OCI-LY7 (cell line): ENCODE data around the gene LUM.

Experiments
- CTCF ChIP-seq: fragments of 200-600 bp; sonication (generic); conservative IDR thresholded peaks from 2 replicates; pipeline ENCODE4 v1.5.1; 2014; ENCODE audit warnings: mild to moderate bottlenecking, antibody characterized with exemption, low read length, moderate library complexity, mixed read lengths
- EZH2phosphoT487 ChIP-seq: fragments of 200-600 bp; sonication (generic); IDR thresholded peaks from 2 replicates; pipeline ENCODE4 v1.6.1; 2018; ENCODE audit warnings: low read depth, borderline replicate concordance, mild to moderate bottlenecking, mixed run types, antibody characterized with exemption, low read length, moderate library complexity, mixed read lengths

GRCh38 chr12:91055976-91056375 is 55.3 kb downstream of the LUM start:
- no peak for TF ChIP-seq CTCF
- no peak for TF ChIP-seq EZH2phosphoT487
